Measurements from ENCODE around the gene FKBP1A. TPM values are rescaled to one million over a fixed set of nuclear protein-coding genes. Genes with fewer than 3 reads are reported as not detected.

FKBP1A gene
- total RNA-seq, 2 experiments from 2014 or later: 247 to 252 TPM

DNA sequence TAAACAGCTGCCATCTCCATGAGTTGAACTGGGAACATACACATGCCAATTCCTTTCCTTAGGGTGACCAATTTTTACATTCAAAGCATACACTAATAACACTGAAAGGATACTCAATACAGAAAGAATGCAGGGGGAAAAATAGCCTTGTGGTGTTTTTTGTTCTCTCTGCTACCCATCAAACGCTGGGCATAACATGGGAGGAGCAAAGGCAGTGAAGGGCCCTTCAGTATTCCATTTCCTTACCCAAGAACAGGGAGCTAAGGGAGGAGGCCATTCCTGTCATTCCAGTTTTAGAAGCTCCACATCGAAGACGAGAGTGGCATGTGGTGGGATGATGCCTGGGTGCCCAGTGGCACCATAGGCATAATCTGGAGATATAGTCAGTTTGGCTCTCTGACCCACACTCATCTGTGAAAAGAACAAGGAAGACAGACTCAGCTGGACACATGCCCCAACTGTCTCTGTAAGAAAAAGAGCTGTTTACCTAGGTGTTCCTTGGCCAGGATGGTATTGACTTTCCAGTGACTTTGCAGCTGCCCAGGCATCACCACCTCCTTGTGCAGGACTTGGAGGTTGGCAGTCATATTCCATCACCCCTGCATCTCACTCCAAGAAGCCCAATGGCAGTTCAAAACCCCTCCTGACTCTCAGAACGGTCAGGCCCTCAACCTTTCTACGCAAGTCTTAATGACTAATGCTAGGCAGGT, 20.9 kb downstream of the FKBP1A start:
- DNase-seq: no peak

DNA sequence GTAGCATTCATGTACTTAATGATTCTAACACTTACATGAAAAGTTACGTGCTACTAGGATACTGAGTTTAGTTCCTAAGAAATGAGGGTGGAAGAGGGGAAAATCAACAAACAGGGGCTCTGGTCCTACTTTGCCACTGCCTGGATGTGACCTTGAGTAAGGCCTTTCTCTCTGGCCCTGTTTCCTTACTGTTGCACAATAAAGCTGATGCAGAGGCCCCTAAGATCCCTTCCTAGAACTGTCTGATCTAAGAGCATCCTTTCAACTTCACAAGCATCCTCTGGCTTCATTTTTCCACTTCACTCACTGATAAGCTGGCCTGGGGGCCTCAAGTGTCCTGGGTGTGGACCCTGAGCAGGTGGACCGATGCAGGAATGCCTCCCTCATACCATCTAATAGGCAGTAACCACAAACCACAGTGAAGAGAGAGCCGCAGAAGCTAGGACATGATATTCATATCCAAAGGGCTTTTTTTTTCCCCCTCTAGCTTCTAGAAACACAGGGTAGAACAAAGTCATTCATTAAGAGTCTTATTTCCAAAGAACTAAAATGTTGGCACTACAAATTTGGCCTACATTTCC, 21.6 kb downstream of the FKBP1A start:
- CTCF ChIA-PET: interaction anchor here (0.9 to 1.2 kb wide), 3 partner anchors 22 to 65 kb away, joined by 3 read pairs; no protein-coding TSS in a partner anchor
- no peak for DNase-seq
- Mint-ChIP-seq H3K36me3 (peaks cover 65% of the 10 kb centered on the region), H3K9me3 (no peaks in the 10 kb centered on the region), H3K4me3 (no peak overlapping the region), H3K4me1 (ENCODE audit: low read depth) (peaks cover 37% of the 10 kb centered on the region), H3K27ac (peak overlapping the region; percentile 61), H3K27me3 (no peaks in the 10 kb centered on the region)
- POLR2A ChIA-PET: no interaction called here
- intact Hi-C loops (cut with micrococcal nuclease): no loop called here

More for the DNA sequence above, 20.9 kb downstream of the FKBP1A start:
- H3K9me3 Mint-ChIP-seq: no peaks in the 10 kb centered on the region
- peaks cover 41% of the 10 kb centered on the region for H3K4me1 Mint-ChIP-seq (ENCODE audit: low read depth)
- CTCF ChIA-PET: interaction anchor here (1.0 to 1.2 kb wide), 2 partner anchors 21 to 59 kb away, joined by 3 read pairs; no protein-coding TSS in a partner anchor
- H3K27me3 Mint-ChIP-seq: no peaks in the 10 kb centered on the region
- no peak overlapping the region for H3K4me3 Mint-ChIP-seq
- peak overlapping the region; percentile 38 for H3K27ac Mint-ChIP-seq
- POLR2A ChIA-PET: no interaction called here
- intact Hi-C loops (cut with micrococcal nuclease): no loop called here
- peaks cover 65% of the 10 kb centered on the region for H3K36me3 Mint-ChIP-seq

DNA sequence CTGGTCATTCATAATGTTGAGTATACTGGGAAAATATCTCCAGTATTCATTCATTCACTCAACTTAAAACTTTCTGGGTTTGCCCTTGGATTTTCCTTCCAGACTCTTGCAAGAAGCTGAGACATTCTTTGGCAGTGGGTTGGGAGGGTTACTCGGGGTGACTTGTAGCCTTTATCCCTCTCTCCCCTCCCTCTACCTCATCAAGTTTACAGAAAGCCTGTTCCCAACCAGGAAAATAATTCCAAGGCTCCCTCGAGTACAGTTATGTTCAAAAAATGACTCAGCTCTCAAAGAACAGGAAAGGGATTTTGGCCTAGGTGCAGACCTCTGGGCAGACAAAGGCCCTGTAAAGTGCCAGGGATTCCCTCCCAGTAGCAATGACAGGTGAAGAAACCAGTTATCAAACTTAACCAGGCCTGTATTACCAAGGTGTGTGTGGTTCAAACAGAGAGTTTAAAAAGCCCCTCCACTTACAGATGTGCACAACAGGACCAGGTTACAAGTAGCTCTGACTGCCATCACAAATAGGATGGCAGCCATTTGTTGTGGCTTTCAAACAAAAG, 22.2 kb downstream of the FKBP1A start:
- ChIA-PET CTCF (interaction anchor here (0.5 to 1.2 kb wide), 4 partner anchors 22 to 66 kb away, joined by 3 read pairs; no protein-coding TSS in a partner anchor), POLR2A (no interaction called here)
- Mint-ChIP-seq H3K9me3 (no peaks in the 10 kb centered on the region), H3K27me3 (no peaks in the 10 kb centered on the region), H3K36me3 (peaks cover 64% of the 10 kb centered on the region), H3K4me3 (no peak overlapping the region), H3K27ac (no peak overlapping the region), H3K4me1 (ENCODE audit: low read depth) (peaks cover 31% of the 10 kb centered on the region)
- intact Hi-C loops (cut with micrococcal nuclease): no loop called here
- DNase-seq: no peak

DNA sequence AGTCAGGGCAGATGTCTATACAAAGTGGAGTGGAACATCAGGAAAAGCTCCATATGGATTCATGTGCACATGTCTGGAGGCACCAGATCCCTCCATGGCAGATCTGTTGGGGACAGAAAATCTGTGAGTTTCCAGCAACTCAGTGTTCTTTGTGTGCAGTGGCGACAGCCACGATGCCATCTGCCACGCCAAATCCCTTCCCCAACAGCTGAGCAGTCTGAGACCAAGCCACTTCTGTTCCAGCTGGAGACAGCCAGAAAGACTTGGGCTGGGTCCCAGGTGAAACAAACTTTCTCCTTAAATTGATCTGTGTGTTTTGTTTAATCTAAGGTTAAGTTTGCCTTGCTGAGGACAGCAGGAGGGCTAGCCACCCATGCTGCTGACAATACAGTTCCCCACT, 22.9 kb downstream of the FKBP1A start:
- no peak overlapping the region for H3K27ac Mint-ChIP-seq
- peaks cover 34% of the 10 kb centered on the region for H3K4me1 Mint-ChIP-seq (ENCODE audit: low read depth)
- no peaks in the 10 kb centered on the region for H3K27me3 Mint-ChIP-seq
- H3K4me3 Mint-ChIP-seq: no peak overlapping the region
- intact Hi-C loops (cut with micrococcal nuclease): no loop called here
- H3K9me3 Mint-ChIP-seq: peaks cover 2% of the 10 kb centered on the region
- no peak for DNase-seq
- ChIA-PET CTCF (interaction anchor here (0.5 to 0.6 kb wide), 2 partner anchors 21 to 898 kb away, joined by 3 read pairs; no protein-coding TSS in a partner anchor), POLR2A (no interaction called here)
- H3K36me3 Mint-ChIP-seq: peaks cover 64% of the 10 kb centered on the region

DNA sequence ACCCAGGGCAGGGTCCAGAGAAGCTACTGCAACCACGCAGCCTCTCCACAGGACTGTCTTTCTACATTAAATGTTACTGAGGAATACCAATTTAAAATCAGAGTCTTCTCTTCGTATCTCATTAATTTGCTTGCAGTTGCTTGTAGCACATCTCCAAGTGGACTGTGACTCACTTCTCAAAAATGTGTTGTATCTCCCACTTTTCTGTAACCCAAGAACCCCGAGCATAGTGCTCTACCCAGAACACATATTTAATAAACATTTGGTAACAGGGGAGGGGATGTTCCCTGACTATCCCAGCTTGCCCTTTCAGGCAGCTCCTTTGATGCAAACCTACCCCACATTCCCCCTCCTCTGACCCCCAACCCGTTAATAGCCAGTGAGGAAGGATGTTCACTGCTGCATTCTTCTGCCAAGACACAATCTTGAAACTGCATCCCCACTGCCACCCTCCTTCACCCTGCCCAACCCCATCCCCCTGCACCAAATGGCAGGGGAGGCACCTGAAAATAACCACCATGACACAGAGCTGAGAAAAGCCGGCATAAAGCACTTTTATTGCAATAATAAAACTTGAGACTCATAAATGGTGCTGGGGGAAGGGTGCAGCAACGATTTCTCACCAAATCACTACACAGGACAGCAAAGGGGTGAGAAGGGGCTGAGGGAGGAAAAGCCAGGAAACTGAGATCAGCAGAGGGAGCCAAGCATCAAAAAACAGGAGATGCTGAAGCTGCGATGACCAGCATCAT, 24.2 kb downstream of the FKBP1A start:
- H3K4me3 Mint-ChIP-seq: no peak overlapping the region
- no peak for DNase-seq
- intact Hi-C loops (cut with micrococcal nuclease): no loop called here
- peaks cover 2% of the 10 kb centered on the region for H3K9me3 Mint-ChIP-seq
- ChIA-PET POLR2A (no interaction called here), CTCF (no interaction called here)
- peaks cover 44% of the 10 kb centered on the region for H3K4me1 Mint-ChIP-seq (ENCODE audit: low read depth)
- peaks cover 54% of the 10 kb centered on the region for H3K36me3 Mint-ChIP-seq
- H3K27me3 Mint-ChIP-seq: no peaks in the 10 kb centered on the region
- H3K27ac Mint-ChIP-seq: peak overlapping the region; percentile 18

DNA sequence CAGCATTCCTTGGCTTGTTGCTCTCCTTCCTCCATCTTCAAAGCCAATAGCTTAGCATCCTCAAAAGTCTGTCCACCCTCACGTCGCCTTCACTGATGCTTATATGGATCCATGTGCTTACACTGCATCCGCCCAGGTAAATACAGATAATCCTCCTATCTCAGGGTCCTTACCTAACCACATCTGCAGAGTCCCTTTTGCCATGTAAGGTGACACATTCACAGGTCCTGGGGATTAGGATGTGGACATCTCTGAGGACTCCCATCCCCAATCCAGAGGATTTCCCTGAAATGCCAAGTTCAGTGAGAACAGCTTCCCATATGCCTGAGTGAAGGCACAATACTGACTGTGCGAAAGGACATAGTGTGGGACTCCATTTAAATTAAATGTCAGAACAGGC, 25.4 kb downstream of the FKBP1A start:
- intact Hi-C loops (cut with micrococcal nuclease): no loop called here
- peaks cover 2% of the 10 kb centered on the region for H3K9me3 Mint-ChIP-seq
- peaks cover 54% of the 10 kb centered on the region for H3K36me3 Mint-ChIP-seq
- H3K27me3 Mint-ChIP-seq: no peaks in the 10 kb centered on the region
- no peak for DNase-seq
- no peak overlapping the region for H3K27ac Mint-ChIP-seq
- ChIA-PET CTCF (no interaction called here), POLR2A (no interaction called here)
- no peak overlapping the region for H3K4me3 Mint-ChIP-seq
- peaks cover 49% of the 10 kb centered on the region for H3K4me1 Mint-ChIP-seq (ENCODE audit: low read depth)

DNA sequence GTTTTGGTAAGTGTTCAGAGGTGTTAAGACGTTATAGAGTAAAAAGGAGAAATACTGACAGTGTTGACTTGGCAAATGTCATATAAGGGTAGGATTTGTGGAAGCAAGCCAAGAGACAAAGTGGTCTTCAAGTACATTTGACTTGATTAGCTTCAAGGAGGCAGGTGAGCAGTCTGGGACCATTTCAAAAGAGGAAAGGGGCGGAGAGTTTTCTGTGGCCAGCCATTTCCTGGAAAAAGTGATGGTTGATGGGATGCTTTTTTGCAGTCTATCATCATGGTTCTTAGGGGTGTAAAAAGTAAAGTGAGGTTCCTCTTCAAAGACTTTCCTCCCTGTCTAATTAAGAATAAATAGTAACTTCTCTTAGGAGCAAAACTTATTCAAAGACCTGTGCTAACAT, 28.7 kb downstream of the FKBP1A start:
- intact Hi-C loops (cut with micrococcal nuclease): no loop called here
- peaks cover 63% of the 10 kb centered on the region for H3K36me3 Mint-ChIP-seq
- DNase-seq: peak; percentile 66
- H3K4me1 Mint-ChIP-seq (ENCODE audit: low read depth): peaks cover 67% of the 10 kb centered on the region
- CTCF ChIA-PET: no interaction called here
- peaks cover 2% of the 10 kb centered on the region for H3K9me3 Mint-ChIP-seq
- POLR2A ChIA-PET: interaction anchor here (1.0 kb wide), 1 partner anchor 13 kb away, joined by 5 read pairs; no protein-coding TSS in a partner anchor
- H3K27me3 Mint-ChIP-seq: no peaks in the 10 kb centered on the region
- peak overlapping the region; percentile 55 for H3K27ac Mint-ChIP-seq
- no peak overlapping the region for H3K4me3 Mint-ChIP-seq

DNA sequence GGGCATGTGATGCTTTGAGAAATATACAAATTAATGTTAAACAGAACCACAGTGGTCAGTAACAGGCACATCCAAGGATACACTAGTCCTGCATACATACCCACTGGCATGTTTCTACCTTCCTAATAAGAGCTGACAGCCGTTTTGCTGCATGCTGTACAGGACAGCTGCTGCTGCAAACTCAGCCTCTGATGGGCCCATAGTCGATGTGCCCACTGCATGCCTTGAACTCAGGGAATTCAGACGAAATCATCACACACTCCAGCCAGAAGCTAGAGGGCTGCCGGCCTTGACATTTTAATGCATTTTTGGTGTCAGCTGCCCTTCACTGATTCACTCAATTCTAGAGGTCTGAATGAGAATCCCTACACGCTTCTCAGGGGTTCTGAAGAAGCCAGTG, 29.3 kb downstream of the FKBP1A start:
- peaks cover 2% of the 10 kb centered on the region for H3K9me3 Mint-ChIP-seq
- no peak overlapping the region for H3K4me3 Mint-ChIP-seq
- POLR2A ChIA-PET: interaction anchor here (1.0 to 2.6 kb wide), 2 partner anchors 14 to 37 kb away, joined by 5 to 12 read pairs; no protein-coding TSS in a partner anchor
- DNase-seq: no peak
- no peaks in the 10 kb centered on the region for H3K27me3 Mint-ChIP-seq
- peak overlapping the region; percentile 55 for H3K27ac Mint-ChIP-seq
- H3K36me3 Mint-ChIP-seq: peaks cover 62% of the 10 kb centered on the region
- intact Hi-C loops (cut with micrococcal nuclease): no loop called here
- CTCF ChIA-PET: no interaction called here
- peaks cover 73% of the 10 kb centered on the region for H3K4me1 Mint-ChIP-seq (ENCODE audit: low read depth)

DNA sequence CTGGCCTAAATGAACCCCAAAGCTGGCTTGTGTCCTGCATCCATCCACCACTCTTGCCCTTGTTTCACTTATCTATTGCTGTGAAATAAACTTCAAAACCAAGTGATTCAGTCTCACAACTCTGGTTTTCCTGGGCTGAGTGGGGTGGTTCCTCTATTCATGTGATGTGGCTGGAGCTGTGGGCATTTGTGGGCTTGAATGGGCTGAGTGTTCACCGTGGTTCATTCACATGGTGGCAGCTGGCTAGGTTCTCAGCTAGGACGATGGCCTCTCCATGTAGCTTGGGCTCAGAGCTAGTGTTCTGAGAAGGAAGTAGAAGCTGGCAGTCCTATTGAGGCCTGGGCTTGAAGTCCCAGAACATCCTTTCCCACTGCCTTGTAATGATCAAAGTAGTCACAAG, 30.4 kb downstream of the FKBP1A start:
- ChIA-PET POLR2A (interaction anchor here (2.6 kb wide), 1 partner anchor 36 kb away, joined by 12 read pairs; no protein-coding TSS in a partner anchor), CTCF (no interaction called here)
- no peak overlapping the region for H3K4me3 Mint-ChIP-seq
- peaks cover 55% of the 10 kb centered on the region for H3K36me3 Mint-ChIP-seq
- H3K9me3 Mint-ChIP-seq: peaks cover 2% of the 10 kb centered on the region
- intact Hi-C loops (cut with micrococcal nuclease): no loop called here
- H3K27me3 Mint-ChIP-seq: no peaks in the 10 kb centered on the region
- DNase-seq: peak; percentile 29
- H3K4me1 Mint-ChIP-seq (ENCODE audit: low read depth): peaks cover 81% of the 10 kb centered on the region
- H3K27ac Mint-ChIP-seq: peak overlapping the region; percentile 35

DNA sequence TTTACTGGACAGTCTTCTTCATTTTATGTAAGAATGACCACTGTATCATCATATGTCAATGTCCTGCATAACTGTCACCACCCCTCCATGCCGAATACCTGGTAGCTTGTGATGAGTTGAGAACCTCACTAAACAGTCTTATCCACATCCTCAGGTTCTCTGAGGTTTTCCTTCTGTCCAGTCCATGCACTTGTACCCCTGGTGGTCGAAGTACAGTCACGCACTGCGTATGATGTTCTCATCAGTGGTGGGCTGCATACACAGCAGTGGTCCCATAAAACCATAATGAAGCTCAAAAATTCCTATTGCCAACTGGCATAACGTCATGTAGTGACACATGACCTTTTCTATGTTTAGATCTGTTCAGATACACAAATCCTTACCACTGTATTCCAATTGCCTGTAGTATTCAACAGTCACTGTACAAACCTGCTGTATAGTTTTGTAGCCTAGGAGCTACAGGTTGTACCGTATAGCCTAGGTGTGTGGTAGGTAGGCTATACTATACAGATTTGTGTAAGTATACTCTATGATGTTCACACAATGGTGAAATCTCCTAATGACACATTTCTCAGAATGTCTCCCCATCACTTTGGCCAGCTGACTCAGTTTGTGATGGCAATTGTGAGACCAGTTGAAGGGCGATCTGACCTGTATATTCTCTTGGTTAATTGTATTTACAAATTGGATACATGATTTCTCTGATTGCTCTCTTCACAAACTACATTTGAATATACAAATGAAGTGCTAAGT, 32.6 kb downstream of the FKBP1A start:
- Mint-ChIP-seq H3K27ac (peak overlapping the region; percentile 56), H3K27me3 (no peaks in the 10 kb centered on the region), H3K36me3 (peaks cover 47% of the 10 kb centered on the region), H3K4me1 (ENCODE audit: low read depth) (peaks cover 80% of the 10 kb centered on the region), H3K4me3 (no peak overlapping the region), H3K9me3 (no peaks in the 10 kb centered on the region)
- CTCF ChIA-PET: interaction anchor here (1.2 to 2.3 kb wide), 4 partner anchors 17 to 48 kb away, joined by 3 to 5 read pairs (median 4); no protein-coding TSS in a partner anchor
- intact Hi-C loops (cut with micrococcal nuclease): no loop called here
- DNase-seq: no peak
- POLR2A ChIA-PET: interaction anchor here (0.6 to 1.2 kb wide), 2 partner anchors 17 to 862 kb away, joined by 3 to 4 read pairs; no protein-coding TSS in a partner anchor

DNA sequence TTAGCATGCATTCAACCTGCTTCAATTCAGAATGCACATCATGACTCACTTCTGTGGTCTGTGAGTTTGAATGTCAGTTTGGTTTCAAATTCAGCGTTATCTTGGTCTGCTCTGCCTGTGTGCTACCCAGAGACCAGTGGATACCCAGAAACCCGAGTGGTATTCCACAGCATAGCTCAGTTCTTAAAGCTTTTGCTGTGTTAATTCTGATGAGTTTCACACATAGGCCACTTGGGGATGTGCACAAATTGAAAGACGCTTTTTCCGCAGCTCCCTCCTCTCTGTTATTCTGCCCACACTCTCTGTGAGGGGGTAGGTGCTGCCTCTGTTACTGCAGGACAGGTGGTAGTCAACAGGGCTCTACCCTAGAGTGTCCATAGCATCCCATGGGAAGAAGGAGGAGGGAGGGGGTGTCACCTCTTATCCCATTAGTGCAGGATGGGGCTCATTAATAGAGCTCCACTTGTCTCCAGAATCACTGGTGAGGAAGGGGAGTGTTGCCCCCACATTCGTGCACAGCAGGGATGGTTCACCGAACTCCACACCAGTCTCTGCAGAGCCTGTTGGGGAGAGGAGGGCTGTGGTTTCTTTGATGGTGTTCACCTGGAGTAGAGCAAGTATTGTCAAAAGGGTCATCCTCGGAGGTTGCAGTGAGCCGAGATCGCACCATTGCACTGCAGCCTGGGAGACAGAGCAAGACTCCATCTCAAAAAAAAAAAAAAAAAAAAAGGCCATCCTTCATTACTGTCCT, 34.8 kb downstream of the FKBP1A start:
- ChIA-PET POLR2A (interaction anchor here (0.9 to 2.0 kb wide), 4 partner anchors 19 to 108 kb away, joined by 3 to 11 read pairs (median 4); no protein-coding TSS in a partner anchor), CTCF (interaction anchor here (0.8 to 1.4 kb wide), 5 partner anchors 19 to 80 kb away, joined by 3 to 11 read pairs (median 5); no protein-coding TSS in a partner anchor)
- intact Hi-C loops (cut with micrococcal nuclease): loop anchor here (1.0 kb wide), 4 partner anchors 19 to 77 kb away; partner anchors contain the start of gene FKBP1A
- peaks cover 63% of the 10 kb centered on the region for H3K36me3 Mint-ChIP-seq
- peak overlapping the region; percentile 72 for H3K27ac Mint-ChIP-seq
- H3K27me3 Mint-ChIP-seq: no peaks in the 10 kb centered on the region
- H3K4me1 Mint-ChIP-seq (ENCODE audit: low read depth): peaks cover 58% of the 10 kb centered on the region
- H3K4me3 Mint-ChIP-seq: peak overlapping the region; percentile 23
- no peaks in the 10 kb centered on the region for H3K9me3 Mint-ChIP-seq
- peak; percentile 64 for DNase-seq

Data from activated CD4-positive, alpha-beta memory T cell treated with anti-CD3 and anti-CD28 coated beads for 36 hours (primary cell).